Common myeloid progenitor, CD34-positive (primary cell): Measurements from ENCODE around the gene RRP9.
"Not testable (repeated sequence)": the region's sequence is repeated elsewhere in the genome, so short reads cannot be mapped to it uniquely, and the experiment has no call there.

Experiments
- CTCF ChIA-PET: fragments of 350-600 bp; sonication (Branson Sonifier 250); formaldehyde crosslinking; loops from one replicate; lab custom pipeline; 2021; ENCODE audit warnings: antibody characterized with exemption; lab: Charles Lee
- POLR2A ChIA-PET: fragments of 350-600 bp; sonication (Branson Sonifier 250); formaldehyde crosslinking; loops from one replicate; lab custom pipeline; 2021; ENCODE audit warnings: antibody characterized with exemption; lab: Charles Lee
- DNase-seq, 3 donors: peaks; one replicate each; pipeline versions ENCODE4 v3.0.0 to v3.0.0-alpha.2; 2013
- H3K27ac ChIP-seq, 2 experiments: 1 replicate in 1 of 2; 2 replicates in 1 of 2; pipeline ENCODE4 v1.7.0; 2013; ENCODE audit warnings: inconsistent platforms in 2 of 2, low read length in 2 of 2, mild to moderate bottlenecking in 2 of 2, low read depth in 1 of 2, moderate library complexity in 1 of 2; ENCODE audit not compliant: severe bottlenecking in 2 of 2, insufficient read depth in 1 of 2, poor library complexity in 1 of 2
- H3K27me3 ChIP-seq, 5 experiments: replicated peaks in 2 of 5; 1 replicate in 3 of 5; 2 replicates in 2 of 5; pipeline versions ENCODE4 v1.6.1 to v1.7.0; 2013; ENCODE audit warnings: low read length in 4 of 5, mild to moderate bottlenecking in 2 of 5, moderate library complexity in 2 of 5, inconsistent platforms in 1 of 5; ENCODE audit not compliant: insufficient read depth in 5 of 5, control insufficient read depth in 4 of 5
- H3K36me3 ChIP-seq, 4 experiments: 1 replicate in 2 of 4; 2 replicates in 2 of 4; pipeline versions ENCODE4 v1.6.1 to v1.7.0; 2013; ENCODE audit warnings: low read length in 3 of 4, control low read depth in 1 of 4, mild to moderate bottlenecking in 1 of 4; ENCODE audit not compliant: control insufficient read depth in 4 of 4, insufficient read depth in 4 of 4
- H3K4me1 ChIP-seq, 4 experiments: 1 replicate in 3 of 4; 2 replicates in 1 of 4; pipeline versions ENCODE4 v1.6.1 to v1.7.1; 2013; ENCODE audit warnings: low read length in 3 of 4, mild to moderate bottlenecking in 3 of 4, control low read depth in 1 of 4, inconsistent platforms in 1 of 4, moderate library complexity in 1 of 4; ENCODE audit not compliant: control insufficient read depth in 4 of 4, insufficient read depth in 4 of 4; ENCODE audit errors: control extremely low read depth in 1 of 4
- H3K4me3 ChIP-seq, 7 experiments: 1 replicate in 4 of 7; 2 replicates in 3 of 7; pipeline versions ENCODE4 v1.5.1 to v1.7.0; 2013; ENCODE audit warnings: mild to moderate bottlenecking in 7 of 7, low read length in 6 of 7, moderate library complexity in 6 of 7, inconsistent platforms in 2 of 7, low read depth in 2 of 7, control low read depth in 1 of 7; ENCODE audit not compliant: insufficient read depth in 4 of 7, control insufficient read depth in 1 of 7; ENCODE audit errors: extremely low read depth in 1 of 7
- H3K9me3 ChIP-seq, 5 experiments: 1 replicate in 4 of 5; 2 replicates in 1 of 5; pipeline versions ENCODE4 v1.6.1 to v1.7.1; 2013; ENCODE audit warnings: low read length in 4 of 5, mild to moderate bottlenecking in 2 of 5, inconsistent platforms in 1 of 5, low read depth in 1 of 5, moderate library complexity in 1 of 5; ENCODE audit not compliant: control insufficient read depth in 4 of 5, insufficient read depth in 2 of 5; ENCODE audit errors: control extremely low read depth in 1 of 5
- WGBS: methylation state at CpG from one replicate; pipeline ENCODE4 v1.1.5; 2013; ENCODE audit not compliant: insufficient coverage; 5-methylcytosine and 5-hydroxymethylcytosine counted together

RRP9 gene

GRCh38 chr3:51902361-51902760, 39.3 kb downstream of the RRP9 start:
- H3K4me3 ChIP-seq, H3K9me3 ChIP-seq, H3K36me3 ChIP-seq, H3K4me1 ChIP-seq, H3K27ac ChIP-seq, CTCF ChIA-PET, POLR2A ChIA-PET, DNase-seq: not testable (repeated sequence)
- WGBS = 84% methylated on average over 3 of the region's 7 CpGs
- H3K27me3 ChIP-seq = peaks cover 0 to 20% (median 2%) of the 10 kb centered on the region in 5 experiments

- peaks cover 0 to 28% (median 2%) of the 10 kb centered on the region in 5 experiments for H3K27me3 ChIP-seq
- H3K9me3 ChIP-seq, POLR2A ChIA-PET, CTCF ChIA-PET, DNase-seq, H3K36me3 ChIP-seq, H3K4me3 ChIP-seq, H3K4me1 ChIP-seq, H3K27ac ChIP-seq: not testable (repeated sequence)
- 90% methylated on average over 3 of the region's 7 CpGs for WGBS
Measured at GRCh38 chr3:51900043-51900442, 41.7 kb downstream of the RRP9 start.

- H3K27me3 ChIP-seq = peaks cover 0 to 44% (median 4%) of the 10 kb centered on the region in 5 experiments
- DNase-seq = no peak
- no peaks in the 10 kb centered on the region for H3K36me3 ChIP-seq
- no peaks in the 10 kb centered on the region for H3K4me1 ChIP-seq
- no peaks in the 10 kb centered on the region for H3K9me3 ChIP-seq
- H3K4me3 ChIP-seq = no peak overlapping the region
- CTCF ChIA-PET = no interaction called here
- 92% methylated on average over 15 of the region's 15 CpGs for WGBS
- POLR2A ChIA-PET = no interaction called here
- no peak overlapping the region for H3K27ac ChIP-seq
Measured at GRCh38 chr3:51897391-51897790, 44.3 kb downstream of the RRP9 start.

- no peaks in the 10 kb centered on the region for H3K36me3 ChIP-seq
- WGBS = 82% methylated on average over 10 of the region's 10 CpGs
- POLR2A ChIA-PET = no interaction called here
- no peak for DNase-seq
- H3K27me3 ChIP-seq = peaks cover 0 to 39% (median 7%) of the 10 kb centered on the region in 5 experiments
- CTCF ChIA-PET = no interaction called here
- no peak overlapping the region for H3K27ac ChIP-seq
- H3K9me3 ChIP-seq = no peaks in the 10 kb centered on the region
- no peak overlapping the region for H3K4me3 ChIP-seq
- H3K4me1 ChIP-seq = peaks cover 0 to 5% (median 1%) of the 10 kb centered on the region in 4 experiments
Measured at GRCh38 chr3:51896607-51897305, 44.9 kb downstream of the RRP9 start.

GRCh38 chr3:51894939-51895338, 46.8 kb downstream of the RRP9 start:
- ChIA-PET POLR2A (no interaction called here), CTCF (no interaction called here)
- no peaks in the 10 kb centered on the region for H3K36me3 ChIP-seq
- no peaks in the 10 kb centered on the region for H3K9me3 ChIP-seq
- peaks cover 0 to 5% (median 1%) of the 10 kb centered on the region in 4 experiments for H3K4me1 ChIP-seq
- H3K27ac ChIP-seq = no peak overlapping the region
- no peak overlapping the region for H3K4me3 ChIP-seq
- WGBS = 97% methylated on average over 16 of the region's 16 CpGs
- peaks cover 0 to 39% (median 7%) of the 10 kb centered on the region in 5 experiments for H3K27me3 ChIP-seq
- no peak for DNase-seq

GRCh38 chr3:51894391-51894790, 47.3 kb downstream of the RRP9 start:
- H3K9me3 ChIP-seq = no peaks in the 10 kb centered on the region
- peaks cover 0 to 44% (median 7%) of the 10 kb centered on the region in 5 experiments for H3K27me3 ChIP-seq
- DNase-seq = no peak
- H3K27ac ChIP-seq = no peak overlapping the region
- POLR2A ChIA-PET = no interaction called here
- no peak overlapping the region for H3K4me3 ChIP-seq
- peaks cover 0 to 5% (median 1%) of the 10 kb centered on the region in 4 experiments for H3K4me1 ChIP-seq
- CTCF ChIA-PET = no interaction called here
- WGBS = 96% methylated on average over 4 of the region's 4 CpGs
- H3K36me3 ChIP-seq = no peaks in the 10 kb centered on the region

GRCh38 chr3:51891242-51892039, 50.3 kb downstream of the RRP9 start:
- H3K4me1 ChIP-seq = peaks cover 0 to 5% (median 1%) of the 10 kb centered on the region in 4 experiments
- H3K9me3 ChIP-seq = no peaks in the 10 kb centered on the region
- CTCF ChIA-PET = no interaction called here
- H3K27me3 ChIP-seq = peaks cover 5 to 36% (median 7%) of the 10 kb centered on the region in 5 experiments
- no peak overlapping the region for H3K4me3 ChIP-seq
- no peaks in the 10 kb centered on the region for H3K36me3 ChIP-seq
- H3K27ac ChIP-seq = no peak overlapping the region
- DNase-seq = peak; percentile 16 to 70 (median 49)
- POLR2A ChIA-PET = no interaction called here
- 92% methylated on average over 4 of the region's 7 CpGs for WGBS
